Aorta (tissue), 5 donors: ENCODE measurements around the gene SLC13A4. TPM values are rescaled to one million over a fixed set of nuclear protein-coding genes. Genes with fewer than 3 reads are reported as not detected.

Experiments used
- ATAC-seq: fragments of 200-7000 bp; cut with Tn5 transposase; one replicate; pipeline ENCODE4 v1.9.1; 2022; ENCODE audit warnings: moderate library complexity; ENCODE audit not compliant: low FRiP score
- DNase-seq, 2 donors: peaks; one replicate each; pipeline ENCODE4 v3.0.0-alpha.2; 2020
- H3K27ac ChIP-seq, 2 donors: one replicate each; pipeline ENCODE4 v1.5.1; 2013; ENCODE audit warnings: low read length in 2 of 2, mild to moderate bottlenecking in 2 of 2, moderate library complexity in 2 of 2, control low read depth in 1 of 2, inconsistent platforms in 1 of 2, low read depth in 1 of 2
- H3K27me3 ChIP-seq, 2 donors: one replicate each; pipeline ENCODE4 v1.6.1; 2013; ENCODE audit warnings: control low read depth in 1 of 2, low read length in 1 of 2, mild to moderate bottlenecking in 1 of 2, moderate library complexity in 1 of 2; ENCODE audit not compliant: insufficient read depth in 2 of 2, control insufficient read depth in 1 of 2
- H3K36me3 ChIP-seq, 2 donors: one replicate each; pipeline ENCODE4 v1.6.1; 2013; ENCODE audit warnings: control low read depth in 1 of 2, low read length in 1 of 2, mild to moderate bottlenecking in 1 of 2; ENCODE audit not compliant: insufficient read depth in 2 of 2, control insufficient read depth in 1 of 2
- H3K4me1 ChIP-seq, 2 donors: one replicate each; pipeline ENCODE4 v1.6.1; 2013; ENCODE audit warnings: low read length in 2 of 2, control low read depth in 1 of 2, mild to moderate bottlenecking in 1 of 2, moderate library complexity in 1 of 2; ENCODE audit not compliant: insufficient read depth in 2 of 2, control insufficient read depth in 1 of 2
- H3K4me3 ChIP-seq, 2 donors: one replicate each; pipeline ENCODE4 v1.5.1; 2013; ENCODE audit warnings: low read length in 2 of 2, control low read depth in 1 of 2, mild to moderate bottlenecking in 1 of 2
- H3K9me3 ChIP-seq: one replicate; pipeline ENCODE4 v1.6.1; 2013; ENCODE audit warnings: mild to moderate bottlenecking, low read length; ENCODE audit not compliant: control insufficient read depth
- WGBS, 2 donors: extraction: QIAGEN DNeasy Blood & Tissue Kit; methylation state at CpG; one replicate each; pipeline ENCODE4 v1.1.7; 2013; 5-methylcytosine and 5-hydroxymethylcytosine counted together
- intact Hi-C, 2 donors: fragments of 100-400 bp; cut with DNase I; formaldehyde crosslinking; loops; one replicate each; pipeline versions ENCODE4 v1.14.2 to v1.15.0; 2022
- polyA plus RNA-seq, 2 donors: library from polyadenylated mRNA; stranded (reverse); fragments of 200-250 nt; gene quantifications; one replicate each; pipeline ENCODE4 v1.2.3, GENCODE V29; 2013
- total RNA-seq, 2 donors: library from RNA; stranded (reverse); fragmentation: NEBNext Ultra II Directional; extraction: Animal tissue kit (Norgen Biotek cat#: 25700); gene quantifications; one replicate each; pipeline ENCODE4 v1.2.1, GENCODE V29; 2021
- donor health status: healthy with polysubstance abuse.
- donor health status: Bipolar disorder and iron deficiency.
- donor health status: DM: no; HTN: no; CAD: no.
- donor health status: DM: no; HTN: no; CAD: no.
- donor health status: DM: yes; HTN: yes; CAD: no.

The SLC13A4 gene
- total and polyA plus RNA-seq, 4 donors = 1.7 to 2.2 (median 2.0) TPM; not detected in 1

DNA sequence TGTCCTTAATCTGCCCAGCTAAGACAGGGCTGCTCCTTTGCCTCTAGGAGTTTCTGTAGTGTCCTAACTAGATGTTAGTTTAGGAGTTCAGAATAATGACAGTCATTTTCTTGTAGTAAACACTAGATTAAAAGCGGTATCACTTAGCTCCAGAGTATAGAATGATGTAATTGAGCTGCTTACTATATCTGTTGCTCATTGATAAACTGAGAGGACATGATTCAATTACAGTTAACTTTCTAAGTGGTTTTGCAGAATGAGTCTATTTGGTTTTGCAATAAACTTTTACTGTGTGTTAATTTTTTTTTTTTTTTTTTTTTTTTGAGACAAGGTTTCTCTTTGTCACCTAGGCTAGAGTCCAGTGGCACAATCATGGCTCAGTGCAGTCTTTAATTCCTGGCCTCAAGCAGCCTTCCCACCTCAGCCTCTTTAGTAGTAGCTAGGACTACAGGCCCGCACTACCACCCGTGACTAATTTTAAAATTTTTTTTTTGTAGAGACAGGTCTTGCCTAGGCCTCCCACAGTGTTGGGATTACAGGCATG is 63.9 kb downstream of the SLC13A4 start:
- no peak for ATAC-seq
- Histone ChIP-seq H3K27me3 (no peaks in the 10 kb centered on the region), H3K4me3 (no peak overlapping the region), H3K9me3 (no peaks in the 10 kb centered on the region), H3K36me3 (no peaks in the 10 kb centered on the region), H3K27ac (peak overlapping the region in 1 of 2 donors; percentile 13), H3K4me1 (peaks cover 0 to 3% of the 10 kb centered on the region in 2 donors)
- WGBS, 2 donors = 69 to 71% methylated on average over 3 of the region's 3 CpGs
- intact Hi-C loops = loop anchor here in 1 of 2 donors (5.0 kb wide), 4 partner anchors 48 to 343 kb away; partner anchors contain the start of gene FAM180A
- DNase-seq = no peak

- Histone ChIP-seq H3K27ac (peak within 1 kb of the TSS; percentile 25 to 97), H3K4me3 (peak within 1 kb of the TSS; percentile 82 to 92), H3K4me1 (peaks cover 0 to 3% of the 10 kb centered on the region in 2 donors), H3K27me3 (no peaks in the 10 kb centered on the region), H3K9me3 (no peaks in the 10 kb centered on the region), H3K36me3 (no peaks in the 10 kb centered on the region)
- WGBS, 2 donors = 0 to 1% methylated on average over 41 to 60 of the region's 60 CpGs
- intact Hi-C loops = loop anchor here (1.0 to 5.0 kb wide), 7 partner anchors 50 to 346 kb away; partner anchors contain the start of genes MTPN (in 2 of the 2) and FAM180A (in 1 of the 2)
- DNase-seq (peak; percentile 98 to 99), ATAC-seq (peak; percentile 100)
Measured at GRCh38 chr7:135662373-135663114, 65.4 kb downstream of the SLC13A4 start, which contains the start of gene STMP1. Gene STMP1, plus strand, starts transcription at chr7:135662514.

DNA sequence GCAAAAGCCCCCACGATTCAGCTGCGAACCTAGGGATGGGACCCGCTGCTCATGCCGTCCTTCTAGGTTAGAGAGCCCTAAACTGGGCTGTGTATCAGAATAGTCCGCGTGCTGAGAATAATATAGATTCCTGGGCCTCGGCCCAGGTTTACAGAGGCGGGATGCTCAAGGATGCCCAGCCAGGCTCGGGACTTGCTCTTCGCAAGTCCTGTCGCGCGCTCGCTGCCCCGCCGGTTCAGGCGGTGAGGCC is 65.9 kb downstream of the SLC13A4 start:
- H3K4me1 ChIP-seq = peaks cover 0 to 3% of the 10 kb centered on the region in 2 donors
- H3K27me3 ChIP-seq = no peaks in the 10 kb centered on the region
- WGBS, 2 donors = 5 to 6% methylated on average over 17 of the region's 17 CpGs
- H3K4me3 ChIP-seq = peak overlapping the region; percentile 3 to 11
- DNase-seq = no peak
- intact Hi-C loops = loop anchor here (1.0 to 5.0 kb wide), 7 partner anchors 50 to 347 kb away; partner anchors contain the start of genes MTPN (in 2 of the 2) and FAM180A (in 1 of the 2)
- H3K9me3 ChIP-seq = no peaks in the 10 kb centered on the region
- no peaks in the 10 kb centered on the region for H3K36me3 ChIP-seq
- no peak for ATAC-seq
- peak overlapping the region; percentile 1 to 47 for H3K27ac ChIP-seq

GRCh38 chr7:135661311-135662122 is 66.5 kb downstream of the SLC13A4 start:
- Histone ChIP-seq H3K4me3 (peak overlapping the region; percentile 3 to 11), H3K4me1 (peaks cover 0 to 3% of the 10 kb centered on the region in 2 donors), H3K27ac (peak overlapping the region; percentile 1 to 47), H3K9me3 (no peaks in the 10 kb centered on the region), H3K27me3 (no peaks in the 10 kb centered on the region), H3K36me3 (no peaks in the 10 kb centered on the region)
- WGBS, 2 donors = 70 to 73% methylated on average over 14 of the region's 14 CpGs
- no peak for ATAC-seq
- intact Hi-C loops = loop anchor here (1.0 to 5.0 kb wide), 7 partner anchors 51 to 347 kb away; partner anchors contain the start of genes MTPN (in 2 of the 2) and FAM180A (in 1 of the 2)
- no peak for DNase-seq

DNA sequence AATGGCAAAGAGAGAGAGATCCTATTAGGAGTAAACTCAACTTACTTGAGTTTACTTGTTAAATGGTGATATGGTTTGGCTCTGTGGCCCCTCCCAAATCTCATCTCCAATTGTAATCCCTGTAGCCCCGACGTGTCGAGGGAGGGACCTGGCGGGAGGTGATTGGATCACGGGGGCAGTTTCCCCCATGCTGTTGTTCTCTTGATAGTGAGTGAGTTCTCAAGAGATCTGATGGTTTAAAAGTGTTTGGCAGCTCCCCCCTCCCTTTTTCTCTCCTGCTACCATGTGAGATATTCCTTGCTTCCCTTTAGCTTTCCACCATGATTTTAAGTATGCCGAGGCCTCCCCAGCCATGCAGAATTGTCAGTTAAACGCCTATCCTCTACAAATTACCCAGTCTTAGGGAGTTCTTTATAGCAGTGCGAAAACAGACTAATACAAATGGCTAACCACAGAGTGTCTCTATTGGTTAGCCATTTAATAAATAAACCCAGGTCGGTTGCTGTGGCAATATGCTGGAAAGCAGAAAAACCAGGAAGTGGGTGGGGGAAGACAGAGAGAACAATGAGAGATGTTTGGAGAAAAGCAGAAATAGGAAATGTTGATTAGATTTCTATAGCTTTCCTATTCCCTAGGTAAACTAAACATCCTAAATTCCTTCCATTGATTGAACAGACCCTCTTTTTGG is 68.7 kb downstream of the SLC13A4 start:
- Histone ChIP-seq H3K27me3 (no peaks in the 10 kb centered on the region), H3K4me1 (peaks cover 0 to 3% of the 10 kb centered on the region in 2 donors), H3K4me3 (no peak overlapping the region), H3K27ac (no peak overlapping the region), H3K36me3 (no peaks in the 10 kb centered on the region), H3K9me3 (no peaks in the 10 kb centered on the region)
- WGBS, 2 donors = 77 to 85% methylated on average over 9 of the region's 9 CpGs
- ATAC-seq (no peak), DNase-seq (no peak)
- intact Hi-C loops = no loop called here

GRCh38 chr7:135658564-135658963 is 69.4 kb downstream of the SLC13A4 start:
- WGBS, 2 donors = 84 to 93% methylated on average over 5 of the region's 5 CpGs
- Histone ChIP-seq H3K27me3 (no peaks in the 10 kb centered on the region), H3K4me3 (no peak overlapping the region), H3K36me3 (no peaks in the 10 kb centered on the region), H3K4me1 (no peaks in the 10 kb centered on the region), H3K27ac (no peak overlapping the region), H3K9me3 (no peaks in the 10 kb centered on the region)
- intact Hi-C loops = no loop called here
- DNase-seq (no peak), ATAC-seq (no peak)

GRCh38 chr7:135653340-135654080 is 74.5 kb downstream of the SLC13A4 start:
- intact Hi-C loops = no loop called here
- H3K9me3 ChIP-seq = no peaks in the 10 kb centered on the region
- no peak overlapping the region for H3K27ac ChIP-seq
- H3K36me3 ChIP-seq = no peaks in the 10 kb centered on the region
- DNase-seq (no peak), ATAC-seq (no peak)
- no peaks in the 10 kb centered on the region for H3K27me3 ChIP-seq
- WGBS, 2 donors = 85 to 90% methylated on average over 12 of the region's 12 CpGs
- no peak overlapping the region for H3K4me3 ChIP-seq
- H3K4me1 ChIP-seq = no peaks in the 10 kb centered on the region
